Breast epithelium (tissue), 3 donors: ENCODE data around the gene CHRM1.

Experiments used
- POLR2A ChIP-seq: fragments of 450-650 bp; IDR thresholded peaks from one replicate; pipeline ENCODE4 v1.6.1; 2016; ENCODE audit warnings: antibody characterized with exemption, mild to moderate bottlenecking, moderate library complexity
- POLR2AphosphoS5 ChIP-seq, 3 donors: sonication (generic); formaldehyde crosslinking; IDR thresholded peaks; one replicate each; pipeline ENCODE4 v1.6.1; 2017; ENCODE audit warnings: antibody characterized with exemption in 3 of 3
- TF ChIP-seq, protein P1 (sequence below), 3 donors: fragments of 450-650 bp; IDR thresholded peaks; one replicate each; pipeline ENCODE4 v1.5.1; 2016 to 2017; ENCODE audit warnings: antibody characterized with exemption in 3 of 3, mild to moderate bottlenecking in 3 of 3, moderate library complexity in 3 of 3

DNA sequence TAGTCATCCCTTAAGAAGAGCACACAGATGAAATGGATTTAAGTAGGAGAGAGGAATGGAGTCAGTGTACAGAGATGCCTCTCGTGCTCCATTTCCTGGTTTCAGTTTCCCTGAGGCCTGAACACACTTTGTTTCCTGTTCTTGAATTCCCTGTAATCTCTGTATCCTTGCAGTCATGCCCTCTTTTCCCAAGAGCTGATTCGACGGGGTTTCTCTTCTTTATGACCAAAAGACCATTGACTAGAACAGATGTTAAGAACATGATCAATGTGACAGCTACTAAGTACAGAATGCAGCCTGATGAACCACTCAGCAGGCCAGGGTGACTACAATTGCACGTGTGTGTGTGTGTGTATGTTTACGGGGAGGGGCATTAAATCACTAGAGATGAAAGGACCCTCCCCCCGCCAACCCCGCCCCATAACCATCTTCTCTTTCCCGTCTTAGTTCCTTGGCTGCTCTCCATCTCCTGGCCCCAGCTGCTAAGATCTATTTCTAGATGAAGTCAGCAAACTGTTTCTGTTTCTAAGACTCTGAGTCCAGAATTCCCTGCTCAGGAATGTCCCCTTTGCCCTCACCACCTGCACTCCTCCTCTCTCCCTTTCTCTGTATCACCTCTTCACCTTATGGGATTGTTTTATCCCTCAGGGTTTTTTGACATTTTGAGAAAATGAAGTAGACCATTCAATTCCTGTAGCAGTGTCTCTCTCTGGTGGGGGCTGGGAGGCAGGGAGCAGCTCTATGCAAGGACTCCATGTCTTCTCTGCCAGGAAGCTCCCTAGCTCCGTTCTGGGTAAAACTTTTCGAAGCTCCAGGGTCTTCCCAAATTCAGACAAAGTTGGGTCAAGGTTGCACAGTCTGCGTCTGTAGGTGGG, 37.6 kb upstream of the CHRM1 start:
- TF ChIP-seq POLR2A (no peak), POLR2AphosphoS5 (IDR thresholded peaks at IDR 0.05) (no peak)
- TF ChIP-seq, protein P1, sequence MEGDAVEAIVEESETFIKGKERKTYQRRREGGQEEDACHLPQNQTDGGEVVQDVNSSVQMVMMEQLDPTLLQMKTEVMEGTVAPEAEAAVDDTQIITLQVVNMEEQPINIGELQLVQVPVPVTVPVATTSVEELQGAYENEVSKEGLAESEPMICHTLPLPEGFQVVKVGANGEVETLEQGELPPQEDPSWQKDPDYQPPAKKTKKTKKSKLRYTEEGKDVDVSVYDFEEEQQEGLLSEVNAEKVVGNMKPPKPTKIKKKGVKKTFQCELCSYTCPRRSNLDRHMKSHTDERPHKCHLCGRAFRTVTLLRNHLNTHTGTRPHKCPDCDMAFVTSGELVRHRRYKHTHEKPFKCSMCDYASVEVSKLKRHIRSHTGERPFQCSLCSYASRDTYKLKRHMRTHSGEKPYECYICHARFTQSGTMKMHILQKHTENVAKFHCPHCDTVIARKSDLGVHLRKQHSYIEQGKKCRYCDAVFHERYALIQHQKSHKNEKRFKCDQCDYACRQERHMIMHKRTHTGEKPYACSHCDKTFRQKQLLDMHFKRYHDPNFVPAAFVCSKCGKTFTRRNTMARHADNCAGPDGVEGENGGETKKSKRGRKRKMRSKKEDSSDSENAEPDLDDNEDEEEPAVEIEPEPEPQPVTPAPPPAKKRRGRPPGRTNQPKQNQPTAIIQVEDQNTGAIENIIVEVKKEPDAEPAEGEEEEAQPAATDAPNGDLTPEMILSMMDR (IDR thresholded peaks at IDR 0.05) = no peak
